ENCODE measurements around the gene COQ10B.

- TF ChIP-seq, protein P1, sequence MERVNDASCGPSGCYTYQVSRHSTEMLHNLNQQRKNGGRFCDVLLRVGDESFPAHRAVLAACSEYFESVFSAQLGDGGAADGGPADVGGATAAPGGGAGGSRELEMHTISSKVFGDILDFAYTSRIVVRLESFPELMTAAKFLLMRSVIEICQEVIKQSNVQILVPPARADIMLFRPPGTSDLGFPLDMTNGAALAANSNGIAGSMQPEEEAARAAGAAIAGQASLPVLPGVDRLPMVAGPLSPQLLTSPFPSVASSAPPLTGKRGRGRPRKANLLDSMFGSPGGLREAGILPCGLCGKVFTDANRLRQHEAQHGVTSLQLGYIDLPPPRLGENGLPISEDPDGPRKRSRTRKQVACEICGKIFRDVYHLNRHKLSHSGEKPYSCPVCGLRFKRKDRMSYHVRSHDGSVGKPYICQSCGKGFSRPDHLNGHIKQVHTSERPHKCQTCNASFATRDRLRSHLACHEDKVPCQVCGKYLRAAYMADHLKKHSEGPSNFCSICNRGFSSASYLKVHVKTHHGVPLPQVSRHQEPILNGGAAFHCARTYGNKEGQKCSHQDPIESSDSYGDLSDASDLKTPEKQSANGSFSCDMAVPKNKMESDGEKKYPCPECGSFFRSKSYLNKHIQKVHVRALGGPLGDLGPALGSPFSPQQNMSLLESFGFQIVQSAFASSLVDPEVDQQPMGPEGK (CRISPR knock-in tag; IDR thresholded peaks at IDR 0.05; ENCODE audit: borderline replicate concordance): no peak
- TF ChIP-seq ZNF70 (CRISPR knock-in tag; IDR thresholded peaks at IDR 0.05): no peak
- TF ChIP-seq, protein P2, sequence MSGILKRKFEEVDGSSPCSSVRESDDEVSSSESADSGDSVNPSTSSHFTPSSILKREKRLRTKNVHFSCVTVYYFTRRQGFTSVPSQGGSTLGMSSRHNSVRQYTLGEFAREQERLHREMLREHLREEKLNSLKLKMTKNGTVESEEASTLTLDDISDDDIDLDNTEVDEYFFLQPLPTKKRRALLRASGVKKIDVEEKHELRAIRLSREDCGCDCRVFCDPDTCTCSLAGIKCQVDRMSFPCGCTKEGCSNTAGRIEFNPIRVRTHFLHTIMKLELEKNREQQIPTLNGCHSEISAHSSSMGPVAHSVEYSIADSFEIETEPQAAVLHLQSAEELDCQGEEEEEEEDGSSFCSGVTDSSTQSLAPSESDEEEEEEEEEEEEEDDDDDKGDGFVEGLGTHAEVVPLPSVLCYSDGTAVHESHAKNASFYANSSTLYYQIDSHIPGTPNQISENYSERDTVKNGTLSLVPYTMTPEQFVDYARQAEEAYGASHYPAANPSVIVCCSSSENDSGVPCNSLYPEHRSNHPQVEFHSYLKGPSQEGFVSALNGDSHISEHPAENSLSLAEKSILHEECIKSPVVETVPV (CRISPR knock-in tag; IDR thresholded peaks at IDR 0.05): no peak
- TF ChIP-seq ESRRG (CRISPR knock-in tag; IDR thresholded peaks at IDR 0.05): no peak
- no peak for TF ChIP-seq ZNF565 (CRISPR knock-in tag; conservative IDR thresholded peaks at IDR 0.05; ENCODE audit: low read depth)
- no peak for TF ChIP-seq ZNF8 (CRISPR knock-in tag; IDR thresholded peaks at IDR 0.05)
Measured at GRCh38 chr2:197433780-197434438, 19.4 kb upstream of the COQ10B start.
